Heart left ventricle (tissue), 16 donors: ENCODE data around the gene OR13C3. TPM values are rescaled to one million over a fixed set of nuclear protein-coding genes. Genes with fewer than 3 reads are reported as not detected.

Source experiments
- ATAC-seq, 4 donors: fragments of 200-7000 bp; cut with Tn5 transposase; one replicate each; pipeline ENCODE4 v1.9.1; 2020 to 2022; ENCODE audit warnings: moderate library complexity in 4 of 4, mild to moderate bottlenecking in 3 of 4, moderate number of reproducible peaks in 1 of 4
- DNase-seq, 5 donors: peaks; one replicate each; pipeline ENCODE4 v3.0.0-alpha.2; 2020
- H3K27ac ChIP-seq, 12 donors: fragments of 200-600 bp; sonication (generic) in 4 of 12; one replicate each; pipeline versions ENCODE4 v1.5.0 to v1.8.0; 2016 to 2022; ENCODE audit warnings: mild to moderate bottlenecking in 2 of 12
- H3K27me3 ChIP-seq, 9 donors: fragments of 200-600 bp; sonication (generic) in 2 of 9; one replicate each; pipeline versions ENCODE4 v1.5.1 to v1.8.0; 2016 to 2022; ENCODE audit warnings: mild to moderate bottlenecking in 3 of 9
- H3K36me3 ChIP-seq, 9 donors: fragments of 200-600 bp; sonication (generic) in 2 of 9; one replicate each; pipeline versions ENCODE4 v1.5.0 to v1.8.0; 2018 to 2022; ENCODE audit warnings: mild to moderate bottlenecking in 2 of 9
- H3K4me1 ChIP-seq, 12 donors: fragments of 200-600 bp; sonication (generic) in 4 of 12; one replicate each; pipeline versions ENCODE4 v1.5.0 to v1.8.0; 2016 to 2022; ENCODE audit warnings: mild to moderate bottlenecking in 3 of 12
- H3K4me3 ChIP-seq, 12 donors: fragments of 200-600 bp; sonication (generic) in 4 of 12; one replicate each; pipeline versions ENCODE4 v1.5.0 to v1.8.0; 2017 to 2022; ENCODE audit warnings: mild to moderate bottlenecking in 9 of 12, moderate library complexity in 4 of 12
- H3K9me3 ChIP-seq, 12 donors: fragments of 200-600 bp; sonication (generic) in 4 of 12; one replicate each; pipeline versions ENCODE4 v1.5.0 to v1.8.0; 2016 to 2022; ENCODE audit warnings: mild to moderate bottlenecking in 1 of 12
- POLR2A ChIP-seq, 2 donors: fragments of 450-650 bp; IDR thresholded peaks; one replicate each; pipeline ENCODE4 v1.6.1; 2017; ENCODE audit warnings: antibody characterized with exemption in 2 of 2, mild to moderate bottlenecking in 2 of 2, moderate library complexity in 2 of 2
- WGBS, 4 donors: extraction: QIAGEN DNeasy Blood & Tissue Kit in 2 of 4; methylation state at CpG; one replicate each; pipeline versions ENCODE4 v1.1.5 to v1.1.7; 2013 to 2018; 5-methylcytosine and 5-hydroxymethylcytosine counted together
- intact Hi-C, 10 donors: fragments of 100-400 bp; cut with DNase I; formaldehyde crosslinking; loops; one replicate each; pipeline versions ENCODE4 v1.11.1 to v1.14.2; 2022
- polyA plus RNA-seq, 2 donors: library from polyadenylated mRNA; stranded (reverse); fragments of 200-250 nt; gene quantifications; one replicate each; pipeline ENCODE4 v1.2.3, GENCODE V29; 2013
- total RNA-seq, 9 donors: library from RNA; depleted of rRNA in 2 of 9; stranded (reverse); fragments of >200 nt in 2 of 9; fragmentation: NEBNext Ultra II Directional in 3 of 9; extraction: Animal tissue kit (Norgen Biotek cat#: 25700) in 3 of 9; gene quantifications; one replicate each; pipeline versions ENCODE4 v1.1.0 to v1.2.4, GENCODE V29; 2016 to 2023
- TF ChIP-seq, protein P1 (sequence below), 12 donors: fragments of 200-600 bp; sonication (generic) in 4 of 12; IDR thresholded peaks; one replicate each; pipeline versions ENCODE4 v1.5.0 to v1.8.0; 2018 to 2022; ENCODE audit warnings: antibody characterized with exemption in 12 of 12, mild to moderate bottlenecking in 5 of 12
- donor health status: ischemic (EF 13 %, LVEDD 7.1; RV severe dilation, severe dysfunction).
- donor health status: healthy with polysubstance abuse.
- donor health status: DM: no; HTN: yes; CAD: no.
- donor health status: DM: no; HTN: no; CAD: no.
- donor health status: ischemic (EF 25% LVEDD 6.9; RV normal size, moderate dysfunction).
- donor health status: ischemic (EF 25% LVEDD 5.7; RV mildly dilated, moderate dysfunction).
- donor health status: healthy.
- donor health status: DM: yes; HTN: yes; CAD: no.
- donor health status: ischemic (EF 35%, LVEDD 5.7; RV mildly dilated, moderate dysfunction).
- donor health status: nonischemic (EF 11% LVEDD 7.7; RV severe dilation, severe dysfunction).
- donor health status: DM: yes; HTN: yes; CAD: no.
- donor health status: PGD.
- donor health status: ischemic (EF 29% LVEDD 5.4; RV normal size, mild dysfunction).
- donor health status: nonischemic (EF 23%, LVEDD 6.1; RV moderate dilation, normal function).

The OR13C3 gene
- total and polyA plus RNA-seq, 11 donors, result not detected

DNA sequence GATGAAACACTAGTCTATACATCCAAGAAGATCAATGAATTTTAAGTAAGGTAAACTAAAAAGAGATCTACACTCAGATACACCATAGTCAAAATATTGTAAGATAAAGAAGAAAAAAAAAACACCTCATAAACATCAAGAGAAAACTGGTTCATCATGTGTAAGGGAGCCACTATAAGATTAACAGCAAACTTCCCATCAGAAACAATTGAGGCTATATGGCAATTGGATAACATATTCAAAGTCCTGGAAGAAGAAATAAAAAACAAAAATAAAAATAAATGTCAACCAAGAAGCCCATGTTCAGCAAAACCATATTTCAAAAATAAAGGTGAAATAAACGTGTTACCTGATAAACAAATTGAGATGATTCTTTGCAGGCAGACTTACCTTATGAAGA lies 36.0 kb upstream of the OR13C3 start:
- ATAC-seq (no peak), DNase-seq (no peak)
- WGBS, 4 donors, result 53 to 67% (median 59%) methylated on average over 1 of the region's 1 CpG
- peaks cover 0 to 23% (median 0%) of the 10 kb centered on the region in 12 donors for H3K9me3 ChIP-seq
- no peaks in the 10 kb centered on the region for H3K36me3 ChIP-seq
- H3K4me3 ChIP-seq, result no peak overlapping the region
- H3K27me3 ChIP-seq, result no peaks in the 10 kb centered on the region
- TF ChIP-seq, protein P1, sequence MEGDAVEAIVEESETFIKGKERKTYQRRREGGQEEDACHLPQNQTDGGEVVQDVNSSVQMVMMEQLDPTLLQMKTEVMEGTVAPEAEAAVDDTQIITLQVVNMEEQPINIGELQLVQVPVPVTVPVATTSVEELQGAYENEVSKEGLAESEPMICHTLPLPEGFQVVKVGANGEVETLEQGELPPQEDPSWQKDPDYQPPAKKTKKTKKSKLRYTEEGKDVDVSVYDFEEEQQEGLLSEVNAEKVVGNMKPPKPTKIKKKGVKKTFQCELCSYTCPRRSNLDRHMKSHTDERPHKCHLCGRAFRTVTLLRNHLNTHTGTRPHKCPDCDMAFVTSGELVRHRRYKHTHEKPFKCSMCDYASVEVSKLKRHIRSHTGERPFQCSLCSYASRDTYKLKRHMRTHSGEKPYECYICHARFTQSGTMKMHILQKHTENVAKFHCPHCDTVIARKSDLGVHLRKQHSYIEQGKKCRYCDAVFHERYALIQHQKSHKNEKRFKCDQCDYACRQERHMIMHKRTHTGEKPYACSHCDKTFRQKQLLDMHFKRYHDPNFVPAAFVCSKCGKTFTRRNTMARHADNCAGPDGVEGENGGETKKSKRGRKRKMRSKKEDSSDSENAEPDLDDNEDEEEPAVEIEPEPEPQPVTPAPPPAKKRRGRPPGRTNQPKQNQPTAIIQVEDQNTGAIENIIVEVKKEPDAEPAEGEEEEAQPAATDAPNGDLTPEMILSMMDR (IDR thresholded peaks at IDR 0.05), result no peak
- TF ChIP-seq POLR2A (IDR thresholded peaks at IDR 0.05), result no peak
- intact Hi-C loops, result no loop called here
- H3K27ac ChIP-seq, result no peak overlapping the region
- H3K4me1 ChIP-seq, result no peaks in the 10 kb centered on the region

DNA sequence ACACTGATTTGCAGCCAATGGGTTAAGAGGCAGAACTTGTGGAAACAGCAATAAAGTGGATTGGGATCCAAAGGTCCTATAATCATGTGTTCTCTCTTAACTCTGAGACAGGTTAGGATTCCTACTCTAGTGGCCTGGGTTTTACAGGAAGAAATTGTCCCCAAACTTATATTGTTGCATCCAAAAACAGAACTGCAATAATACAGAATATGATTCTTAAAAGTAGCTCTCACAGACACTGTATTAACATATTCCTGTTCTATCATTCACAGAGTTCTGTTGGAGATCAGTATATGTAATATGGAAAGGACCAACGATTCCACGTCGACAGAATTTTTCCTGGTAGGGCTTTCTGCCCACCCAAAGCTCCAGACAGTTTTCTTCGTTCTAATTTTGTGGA lies 32.2 kb upstream of the OR13C3 start, which contains the start of gene OR13C8:
OR13C8 (plus strand) TSS at position 301 of the 400 bp plus-strand sequence; CDS start at position 301, 0 bp downstream.
- ATAC-seq (no peak), DNase-seq (no peak)
- no peak for TF ChIP-seq POLR2A (IDR thresholded peaks at IDR 0.05)
- TF ChIP-seq, protein P1 (IDR thresholded peaks at IDR 0.05), result no peak
- H3K4me1 ChIP-seq, result no peaks in the 10 kb centered on the region
- H3K27me3 ChIP-seq, result no peaks in the 10 kb centered on the region
- no peak within 1 kb of the TSS for H3K4me3 ChIP-seq
- H3K27ac ChIP-seq, result no peak within 1 kb of the TSS
- intact Hi-C loops, result no loop called here
- H3K36me3 ChIP-seq, result no peaks in the 10 kb centered on the region
- WGBS, 4 donors, result 76 to 88% (median 83%) methylated on average over 4 of the region's 4 CpGs
- H3K9me3 ChIP-seq, result peaks cover 0 to 23% (median 0%) of the 10 kb centered on the region in 12 donors

DNA sequence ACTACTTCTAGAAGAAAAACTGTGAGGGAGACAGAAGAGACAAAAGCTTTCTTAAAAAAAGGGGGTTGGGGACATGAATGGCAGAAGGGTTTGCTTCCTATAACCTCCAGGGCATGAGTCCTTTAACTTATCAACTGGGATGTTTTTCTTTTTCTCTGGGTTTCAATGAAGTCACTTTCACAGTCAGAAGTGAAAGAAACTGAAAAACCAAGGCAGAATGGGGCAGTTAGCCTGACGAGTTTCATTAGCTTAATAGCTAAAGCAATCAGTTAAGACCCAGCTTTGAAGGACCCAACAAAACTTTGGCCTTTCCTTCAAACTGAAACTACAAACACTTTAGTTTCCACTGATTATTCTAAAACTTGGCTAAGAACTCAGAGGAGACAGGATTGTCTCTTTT lies 27.7 kb upstream of the OR13C3 start:
- Histone ChIP-seq H3K27me3 (no peaks in the 10 kb centered on the region), H3K36me3 (no peaks in the 10 kb centered on the region), H3K4me3 (no peak overlapping the region), H3K27ac (no peak overlapping the region), H3K9me3 (peaks cover 0 to 9% (median 0%) of the 10 kb centered on the region in 12 donors), H3K4me1 (no peaks in the 10 kb centered on the region)
- 33 to 52% (median 41%) methylated on average over 1 of the region's 1 CpG for WGBS, 4 donors
- intact Hi-C loops, result no loop called here
- no peak for ATAC-seq
- no peak for TF ChIP-seq POLR2A (IDR thresholded peaks at IDR 0.05)
- TF ChIP-seq, protein P1 (IDR thresholded peaks at IDR 0.05), result no peak
- DNase-seq, result no peak

DNA sequence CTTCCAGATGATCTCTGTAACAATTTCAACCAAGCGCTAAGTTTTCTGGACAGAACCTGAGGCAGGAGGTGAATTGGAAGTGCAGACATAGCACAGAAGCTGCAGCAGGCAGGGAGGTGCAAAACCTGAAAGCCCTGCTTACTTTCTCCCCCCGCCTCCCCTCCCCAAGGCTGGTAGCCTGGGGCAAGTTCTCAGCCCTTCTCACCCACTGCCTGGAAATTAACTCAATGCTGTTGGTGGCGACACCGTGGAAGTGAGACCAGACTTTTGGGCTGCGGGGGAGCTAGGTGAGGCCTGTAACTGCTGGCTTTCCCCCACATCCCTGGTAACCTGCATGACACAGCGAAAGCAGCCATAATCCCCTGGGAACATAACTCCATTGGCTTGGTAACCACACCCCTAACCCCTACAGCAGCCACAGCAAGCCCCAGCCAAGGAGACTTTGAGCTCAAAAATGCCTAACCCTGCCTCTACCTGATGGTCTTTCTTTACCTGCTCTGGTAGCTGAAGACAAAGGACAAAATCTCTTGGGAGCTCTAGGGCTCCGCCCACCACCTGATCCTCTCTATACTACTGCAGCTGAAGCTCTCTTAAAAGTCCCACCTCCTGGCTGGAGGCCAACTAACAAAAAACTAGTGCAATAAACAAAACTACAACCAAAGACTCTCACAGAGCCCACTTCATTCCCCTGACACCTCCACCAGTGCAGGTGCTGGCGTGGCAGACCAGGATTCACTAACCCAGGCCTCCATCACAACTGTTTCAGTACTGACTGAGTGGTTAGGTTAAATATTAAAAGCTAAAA lies 20.4 kb upstream of the OR13C3 start:
- intact Hi-C loops, result no loop called here
- H3K9me3 ChIP-seq, result peaks cover 0 to 37% (median 0%) of the 10 kb centered on the region in 12 donors
- H3K27ac ChIP-seq, result no peak overlapping the region
- no peak overlapping the region for H3K4me3 ChIP-seq
- H3K36me3 ChIP-seq, result no peaks in the 10 kb centered on the region
- DNase-seq (no peak), ATAC-seq (no peak)
- TF ChIP-seq POLR2A (IDR thresholded peaks at IDR 0.05), result no peak
- TF ChIP-seq, protein P1 (IDR thresholded peaks at IDR 0.05), result no peak
- no peaks in the 10 kb centered on the region for H3K4me1 ChIP-seq
- H3K27me3 ChIP-seq, result no peaks in the 10 kb centered on the region
- WGBS, 4 donors, result 78 to 84% (median 80%) methylated on average over 8 of the region's 8 CpGs
